Activated CD8-positive, alpha-beta T cell treated with anti-CD3 and anti-CD28 coated beads, Interleukin-2, amount 10 ng/mL, durations not matched to agents 7 days and 5 days (primary cell): ENCODE data around the gene CFAP97. TPM values are rescaled to one million over a fixed set of nuclear protein-coding genes. Genes with fewer than 3 reads are reported as not detected.

Source experiments
- ATAC-seq: fragments of 150-1000 bp; cut with Tn5 transposase; one replicate; pipeline ENCODE4 v1.10.0; 2021; ENCODE audit warnings: moderate library complexity
- CTCF ChIA-PET: fragments of 350-600 bp; sonication (Branson Sonifier 250); formaldehyde crosslinking; loops from one replicate; lab custom pipeline; 2021; ENCODE audit warnings: antibody characterized with exemption; lab: Charles Lee
- POLR2A ChIA-PET: fragments of 350-600 bp; sonication (Branson Sonifier 250); formaldehyde crosslinking; loops from one replicate; lab custom pipeline; 2021; ENCODE audit warnings: antibody characterized with exemption; lab: Charles Lee
- DNase-seq: peaks from one replicate; pipeline ENCODE4 v3.0.0-alpha.2; 2020
- H3K27ac Mint-ChIP-seq: one replicate; pipeline ENCODE4 v1.8.0; 2021; ENCODE audit warnings: mild to moderate bottlenecking, mixed read lengths
- H3K27me3 Mint-ChIP-seq: one replicate; pipeline ENCODE4 v1.8.0; 2021; ENCODE audit warnings: low read depth, mixed read lengths
- H3K36me3 Mint-ChIP-seq: one replicate; pipeline ENCODE4 v1.8.0; 2021; ENCODE audit warnings: low read depth, mixed read lengths
- H3K4me1 Mint-ChIP-seq: one replicate; pipeline ENCODE4 v1.8.0; 2021; ENCODE audit warnings: low read depth, mixed read lengths
- H3K4me3 Mint-ChIP-seq: one replicate; pipeline ENCODE4 v1.8.0; 2021; ENCODE audit warnings: mild to moderate bottlenecking, mixed read lengths
- H3K9me3 Mint-ChIP-seq: one replicate; pipeline ENCODE4 v1.8.0; 2022; ENCODE audit warnings: mixed read lengths; ENCODE audit not compliant: insufficient read depth
- total RNA-seq, 2 experiments: library from RNA; stranded (reverse); gene quantifications; one replicate each; pipeline ENCODE4 v1.2.3, GENCODE V29; 2021

Gene CFAP97
- total RNA-seq, 2 experiments from 2014 or later: 29.1 to 30.0 TPM

GRCh38 chr4:185237175-185237574, 33.4 kb upstream of the CFAP97 start:
- DNase-seq (no peak), ATAC-seq (no peak)
- no peaks in the 10 kb centered on the region for H3K27me3 Mint-ChIP-seq
- POLR2A ChIA-PET: no interaction called here
- peaks cover 8% of the 10 kb centered on the region for H3K36me3 Mint-ChIP-seq
- no peak overlapping the region for H3K4me3 Mint-ChIP-seq
- CTCF ChIA-PET: interaction anchor here (1.6 kb wide), 1 partner anchor 29 kb away, joined by 3 read pairs; no protein-coding TSS in a partner anchor
- no peaks in the 10 kb centered on the region for H3K9me3 Mint-ChIP-seq
- no peak overlapping the region for H3K27ac Mint-ChIP-seq
- H3K4me1 Mint-ChIP-seq: no peaks in the 10 kb centered on the region

- Mint-ChIP-seq H3K27me3 (no peaks in the 10 kb centered on the region), H3K36me3 (peaks cover 8% of the 10 kb centered on the region), H3K27ac (no peak overlapping the region), H3K4me3 (no peak overlapping the region), H3K9me3 (no peaks in the 10 kb centered on the region), H3K4me1 (no peaks in the 10 kb centered on the region)
- DNase-seq (no peak), ATAC-seq (no peak)
- ChIA-PET POLR2A (no interaction called here), CTCF (no interaction called here)
Observed at GRCh38 chr4:185235843-185236503, 32.2 kb upstream of the CFAP97 start.

DNA sequence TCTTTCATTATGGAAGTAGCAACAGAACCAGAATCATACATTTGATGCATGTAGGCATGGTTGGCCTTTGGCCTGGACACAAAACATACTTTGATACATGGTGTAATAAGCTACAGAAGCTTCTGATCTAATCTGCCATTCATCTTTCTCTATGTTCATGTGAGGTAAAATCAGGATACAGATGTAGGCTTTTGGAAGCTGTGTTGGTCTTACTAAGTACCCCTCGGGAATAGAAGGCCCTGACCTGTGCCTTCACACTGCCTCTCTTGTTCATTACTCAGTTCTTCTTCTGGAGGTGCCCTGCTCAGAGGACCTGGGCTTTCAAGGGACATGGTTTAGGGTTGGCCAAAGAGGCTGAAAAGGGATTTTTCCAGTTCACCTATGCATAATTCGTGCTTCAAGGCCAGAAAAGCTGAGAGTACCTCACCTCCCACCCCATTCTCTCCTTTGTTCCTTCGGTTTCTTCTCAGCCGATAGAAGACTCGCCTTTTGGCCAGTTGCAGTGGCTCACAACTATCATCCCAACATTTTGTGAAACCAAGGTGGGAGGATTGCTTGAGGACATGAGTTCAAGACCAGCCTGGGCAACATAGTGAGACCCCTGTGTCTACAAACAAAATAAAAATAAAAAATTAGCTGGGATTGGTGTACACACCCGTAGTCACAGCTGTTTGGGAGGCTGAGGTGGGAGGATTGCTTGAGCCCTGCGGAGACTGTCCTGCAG, 31.5 kb upstream of the CFAP97 start:
- H3K27ac Mint-ChIP-seq: no peak overlapping the region
- CTCF ChIA-PET: no interaction called here
- H3K27me3 Mint-ChIP-seq: no peaks in the 10 kb centered on the region
- H3K4me1 Mint-ChIP-seq: no peaks in the 10 kb centered on the region
- no peak overlapping the region for H3K4me3 Mint-ChIP-seq
- peaks cover 8% of the 10 kb centered on the region for H3K36me3 Mint-ChIP-seq
- H3K9me3 Mint-ChIP-seq: no peaks in the 10 kb centered on the region
- ATAC-seq (no peak), DNase-seq (no peak)
- POLR2A ChIA-PET: no interaction called here

- Mint-ChIP-seq H3K27me3 (no peaks in the 10 kb centered on the region), H3K36me3 (no peaks in the 10 kb centered on the region), H3K4me1 (no peaks in the 10 kb centered on the region), H3K4me3 (no peak overlapping the region), H3K9me3 (no peaks in the 10 kb centered on the region), H3K27ac (no peak overlapping the region)
- POLR2A ChIA-PET: no interaction called here
- DNase-seq (no peak), ATAC-seq (no peak)
- CTCF ChIA-PET: no interaction called here
Observed at GRCh38 chr4:185232370-185232769, 28.6 kb upstream of the CFAP97 start.

- H3K36me3 Mint-ChIP-seq: no peaks in the 10 kb centered on the region
- H3K9me3 Mint-ChIP-seq: no peaks in the 10 kb centered on the region
- ATAC-seq (no peak), DNase-seq (no peak)
- ChIA-PET CTCF (no interaction called here), POLR2A (no interaction called here)
- H3K4me1 Mint-ChIP-seq: no peaks in the 10 kb centered on the region
- no peak overlapping the region for H3K4me3 Mint-ChIP-seq
- H3K27me3 Mint-ChIP-seq: no peaks in the 10 kb centered on the region
- H3K27ac Mint-ChIP-seq: no peak overlapping the region
Observed at GRCh38 chr4:185229021-185229818, 25.4 kb upstream of the CFAP97 start.

DNA sequence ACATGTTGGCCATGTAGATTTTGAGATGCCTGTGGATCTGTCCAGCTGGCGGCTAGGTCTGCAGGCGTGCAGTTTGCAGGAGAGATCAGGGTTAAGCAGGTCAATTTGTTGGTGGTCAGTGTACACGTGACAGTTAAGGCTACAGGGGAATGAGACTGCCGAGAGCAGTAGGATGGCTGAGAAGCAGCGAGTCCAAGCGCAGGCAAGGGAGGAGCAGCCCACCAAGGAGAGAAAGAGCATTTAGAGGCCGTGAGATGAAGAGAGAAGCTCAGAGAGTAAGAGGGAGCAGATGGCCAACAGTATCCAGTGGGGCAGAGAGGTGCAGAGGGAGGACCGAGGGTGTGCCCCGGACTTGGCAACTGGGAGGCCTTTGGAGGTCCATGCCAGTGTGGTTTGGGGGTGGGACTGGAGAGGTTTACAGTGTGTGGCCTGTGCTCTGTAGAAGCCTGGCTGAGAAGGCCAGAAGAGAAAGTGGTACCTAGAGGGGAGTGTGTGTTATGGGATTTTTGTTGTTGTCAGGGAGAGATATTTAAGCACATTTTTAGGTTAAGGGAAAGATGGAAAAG, 24.0 kb upstream of the CFAP97 start:
- ChIA-PET CTCF (no interaction called here), POLR2A (no interaction called here)
- Mint-ChIP-seq H3K36me3 (no peaks in the 10 kb centered on the region), H3K9me3 (no peaks in the 10 kb centered on the region), H3K27me3 (no peaks in the 10 kb centered on the region), H3K4me3 (no peak overlapping the region), H3K4me1 (no peaks in the 10 kb centered on the region), H3K27ac (no peak overlapping the region)
- ATAC-seq: no peak
- no peak for DNase-seq

- no peak overlapping the region for H3K27ac Mint-ChIP-seq
- CTCF ChIA-PET: interaction anchor here (1.1 kb wide), 1 partner anchor 79 kb away, joined by 4 read pairs; no protein-coding TSS in a partner anchor
Observed at GRCh38 chr4:185227131-185227551, 23.3 kb upstream of the CFAP97 start.

DNA sequence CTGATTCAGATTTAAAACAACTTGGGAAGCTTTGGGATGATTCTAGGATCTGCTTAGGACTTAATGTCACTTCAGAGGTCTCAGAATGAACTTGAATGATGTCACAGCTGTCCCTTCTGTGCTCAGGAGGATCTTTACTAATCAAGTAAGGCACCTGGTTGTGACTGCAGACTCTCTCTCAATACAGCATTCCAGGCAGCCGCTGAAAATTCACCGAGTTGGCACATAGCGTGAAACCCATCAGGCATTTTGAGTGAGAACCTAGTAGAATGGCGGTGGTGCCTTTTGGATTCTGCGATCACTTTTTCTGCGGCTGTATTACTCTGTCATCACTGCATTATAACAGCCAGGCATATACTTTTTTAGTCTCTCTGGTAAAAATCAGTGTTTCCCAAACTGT, 22.1 kb upstream of the CFAP97 start:
- ChIA-PET CTCF (no interaction called here), POLR2A (no interaction called here)
- H3K27ac Mint-ChIP-seq: no peak overlapping the region
- no peaks in the 10 kb centered on the region for H3K4me1 Mint-ChIP-seq
- H3K27me3 Mint-ChIP-seq: no peaks in the 10 kb centered on the region
- H3K4me3 Mint-ChIP-seq: no peak overlapping the region
- DNase-seq: no peak
- no peaks in the 10 kb centered on the region for H3K9me3 Mint-ChIP-seq
- no peak for ATAC-seq
- H3K36me3 Mint-ChIP-seq: peaks cover 3% of the 10 kb centered on the region

More at GRCh38 chr4:185227131-185227551, 23.3 kb upstream of the CFAP97 start:
- POLR2A ChIA-PET: no interaction called here
- DNase-seq (no peak), ATAC-seq (no peak)
- H3K9me3 Mint-ChIP-seq: no peaks in the 10 kb centered on the region
- no peak overlapping the region for H3K4me3 Mint-ChIP-seq
- no peaks in the 10 kb centered on the region for H3K36me3 Mint-ChIP-seq
- no peaks in the 10 kb centered on the region for H3K4me1 Mint-ChIP-seq
- no peaks in the 10 kb centered on the region for H3K27me3 Mint-ChIP-seq

DNA sequence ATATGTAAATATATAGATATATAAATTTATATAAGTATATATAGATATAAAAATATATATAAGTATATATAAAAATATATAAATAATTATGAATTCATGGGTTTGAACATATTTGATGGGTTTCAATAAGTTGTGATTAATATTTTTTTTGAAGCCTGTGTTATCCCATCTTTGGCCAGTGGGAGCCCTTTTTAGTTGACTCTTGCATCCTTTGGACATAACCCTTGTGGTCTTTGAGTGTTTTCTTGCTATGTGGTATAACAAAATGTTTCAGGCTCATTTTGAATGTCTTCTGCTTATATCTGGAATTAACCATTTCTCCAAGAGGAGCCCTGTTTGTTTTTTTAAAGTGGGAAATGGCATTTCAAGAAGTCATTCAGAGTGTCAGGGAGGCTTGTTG, 20.8 kb upstream of the CFAP97 start:
- Mint-ChIP-seq H3K4me3 (no peak overlapping the region), H3K27me3 (no peaks in the 10 kb centered on the region), H3K9me3 (no peaks in the 10 kb centered on the region), H3K36me3 (peaks cover 3% of the 10 kb centered on the region), H3K27ac (no peak overlapping the region), H3K4me1 (no peaks in the 10 kb centered on the region)
- no peak for ATAC-seq
- DNase-seq: no peak
- POLR2A ChIA-PET: no interaction called here
- CTCF ChIA-PET: no interaction called here

- CTCF ChIA-PET: no interaction called here
- Mint-ChIP-seq H3K27ac (no peak overlapping the region), H3K27me3 (no peaks in the 10 kb centered on the region), H3K4me1 (no peaks in the 10 kb centered on the region), H3K36me3 (peaks cover 3% of the 10 kb centered on the region), H3K9me3 (no peaks in the 10 kb centered on the region), H3K4me3 (no peak overlapping the region)
- POLR2A ChIA-PET: no interaction called here
- no peak for ATAC-seq
- no peak for DNase-seq
Observed at GRCh38 chr4:185222598-185222997, 18.8 kb upstream of the CFAP97 start.

DNA sequence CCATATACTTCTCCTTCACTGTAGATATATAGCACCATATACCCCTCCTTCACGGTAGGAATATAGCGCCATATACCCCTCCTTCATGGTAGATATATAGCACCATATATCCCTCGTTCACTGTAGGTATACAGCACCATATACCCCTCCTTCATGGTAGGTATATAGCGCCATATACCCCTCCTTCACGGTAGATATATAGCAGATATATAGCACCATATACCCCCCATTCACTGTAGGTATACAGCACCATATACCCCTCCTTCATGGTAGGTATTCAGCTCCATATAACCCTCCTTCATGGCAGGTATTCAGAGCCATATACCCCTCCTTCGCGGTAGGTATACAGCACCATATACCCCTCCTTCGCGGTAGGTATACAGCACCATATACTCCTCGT, 18.1 kb upstream of the CFAP97 start:
- DNase-seq (no peak), ATAC-seq (no peak)
- no peak overlapping the region for H3K27ac Mint-ChIP-seq
- H3K36me3 Mint-ChIP-seq: peaks cover 3% of the 10 kb centered on the region
- no peak overlapping the region for H3K4me3 Mint-ChIP-seq
- ChIA-PET CTCF (no interaction called here), POLR2A (no interaction called here)
- H3K4me1 Mint-ChIP-seq: no peaks in the 10 kb centered on the region
- no peaks in the 10 kb centered on the region for H3K27me3 Mint-ChIP-seq
- no peaks in the 10 kb centered on the region for H3K9me3 Mint-ChIP-seq

DNA sequence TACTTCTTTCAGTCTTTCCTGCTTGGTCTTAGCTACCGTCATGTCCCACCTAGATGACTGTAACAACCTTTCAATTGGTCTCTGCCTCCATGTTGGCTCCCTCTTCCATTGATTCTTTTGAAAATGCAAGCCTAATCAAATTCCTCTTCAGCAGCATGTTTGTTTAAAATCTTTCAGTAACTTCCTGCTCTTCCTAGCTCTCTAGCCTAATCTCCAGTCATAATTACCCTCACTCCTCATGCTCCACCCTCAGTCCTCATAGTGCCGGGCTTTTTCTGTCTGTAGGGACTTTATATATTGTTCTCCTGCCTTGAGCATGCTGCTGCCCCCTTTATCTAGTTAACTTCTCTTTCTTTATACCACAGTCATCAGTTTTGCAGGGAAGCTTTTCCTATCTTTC, 17.7 kb upstream of the CFAP97 start:
- no peaks in the 10 kb centered on the region for H3K9me3 Mint-ChIP-seq
- no peak overlapping the region for H3K4me3 Mint-ChIP-seq
- no peaks in the 10 kb centered on the region for H3K27me3 Mint-ChIP-seq
- POLR2A ChIA-PET: no interaction called here
- ATAC-seq: no peak
- CTCF ChIA-PET: no interaction called here
- peaks cover 3% of the 10 kb centered on the region for H3K36me3 Mint-ChIP-seq
- no peak overlapping the region for H3K27ac Mint-ChIP-seq
- DNase-seq: no peak
- H3K4me1 Mint-ChIP-seq: no peaks in the 10 kb centered on the region
